ENCODE data around the gene SPRR5. TPM values are rescaled to one million over a fixed set of nuclear protein-coding genes. Genes with fewer than 3 reads are reported as not detected.

Gene SPRR5
- polyA plus RNA-seq, 1 donor from 2014 or later = not detected

GRCh38 chr1:152961226-152961891 lies 14.4 kb downstream of the SPRR5 start (continued):
- no peak for TF ChIP-seq REST (IDR thresholded peaks at IDR 0.05; ENCODE audit: borderline replicate concordance)
- TF ChIP-seq MXI1 (conservative IDR thresholded peaks at IDR 0.05; ENCODE audit: poor library complexity, severe bottlenecking) = no peak

- Histone ChIP-seq H3K4me2 (ENCODE audit: low read length) (no peak overlapping the region), H4K20me1 (ENCODE audit: insufficient read depth) (no peaks in the 10 kb centered on the region), H3K36me3 (ENCODE audit: insufficient read depth, low read length) (no peaks in the 10 kb centered on the region), H3K27me3 (ENCODE audit: insufficient read depth, low read depth, low read length) (no peaks in the 10 kb centered on the region), H3F3A (ENCODE audit: insufficient read depth, low read length, poor library complexity, severe bottlenecking) (no peaks in the 10 kb centered on the region), H3K4me3 (ENCODE audit: low read length) (no peak overlapping the region), H3K9ac (ENCODE audit: low read length) (no peak overlapping the region), H3K9me3 (ENCODE audit: low read length) (no peaks in the 10 kb centered on the region), H3K27ac (ENCODE audit: low read length) (no peak overlapping the region), H3K9me2 (ENCODE audit: insufficient read depth, low read length) (no peaks in the 10 kb centered on the region), H3K79me2 (replicated peaks; ENCODE audit: insufficient read depth, low read length) (no peaks in the 10 kb centered on the region), H2AFZ (ENCODE audit: low read depth, low read length) (no peak overlapping the region)
- TF ChIP-seq SMC3 (conservative IDR thresholded peaks at IDR 0.05; ENCODE audit: poor library complexity) = no peak
- no peak for TF ChIP-seq EZH2 (IDR thresholded peaks at IDR 0.05; ENCODE audit: borderline replicate concordance, insufficient read depth, low read length, poor library complexity, severe bottlenecking)
Measured at GRCh38 chr1:152962876-152963415, 15.9 kb downstream of the SPRR5 start.

- Histone ChIP-seq H3K9me3 (ENCODE audit: low read length) (no peaks in the 10 kb centered on the region), H3F3A (ENCODE audit: insufficient read depth, low read length, poor library complexity, severe bottlenecking) (no peaks in the 10 kb centered on the region), H3K9me2 (ENCODE audit: insufficient read depth, low read length) (no peaks in the 10 kb centered on the region), H2AFZ (ENCODE audit: low read depth, low read length) (no peak overlapping the region), H3K4me2 (ENCODE audit: low read length) (no peak overlapping the region), H3K79me2 (replicated peaks; ENCODE audit: insufficient read depth, low read length) (no peaks in the 10 kb centered on the region), H3K4me3 (ENCODE audit: low read length) (no peak overlapping the region), H3K27ac (ENCODE audit: low read length) (no peak overlapping the region), H3K27me3 (ENCODE audit: insufficient read depth, low read depth, low read length) (no peaks in the 10 kb centered on the region), H4K20me1 (ENCODE audit: insufficient read depth) (no peaks in the 10 kb centered on the region), H3K36me3 (ENCODE audit: insufficient read depth, low read length) (no peaks in the 10 kb centered on the region), H3K9ac (ENCODE audit: low read length) (no peak overlapping the region)
- TF ChIP-seq POLR2AphosphoS5 (IDR thresholded peaks at IDR 0.05) (no peak), TAF1 (IDR thresholded peaks at IDR 0.05; ENCODE audit: low read depth) (no peak), EZH2 (IDR thresholded peaks at IDR 0.05; ENCODE audit: borderline replicate concordance, insufficient read depth, low read length, poor library complexity, severe bottlenecking) (no peak), REST (IDR thresholded peaks at IDR 0.05; ENCODE audit: borderline replicate concordance) (no peak), RAD21 (conservative IDR thresholded peaks at IDR 0.05) (no peak), SMC3 (conservative IDR thresholded peaks at IDR 0.05; ENCODE audit: poor library complexity) (no peak), CTCF (IDR thresholded peaks at IDR 0.05; ENCODE audit: poor library complexity, severe bottlenecking) (no peak), EP300 (conservative IDR thresholded peaks at IDR 0.05; ENCODE audit: poor library complexity, severe bottlenecking) (no peak), MXI1 (conservative IDR thresholded peaks at IDR 0.05; ENCODE audit: poor library complexity, severe bottlenecking) (no peak)
Measured at GRCh38 chr1:152964536-152964935, 17.5 kb downstream of the SPRR5 start.

Data from neural cell (in vitro differentiated cells).